ENCODE measurements around the gene DRAXIN.

Gene DRAXIN

DNA sequence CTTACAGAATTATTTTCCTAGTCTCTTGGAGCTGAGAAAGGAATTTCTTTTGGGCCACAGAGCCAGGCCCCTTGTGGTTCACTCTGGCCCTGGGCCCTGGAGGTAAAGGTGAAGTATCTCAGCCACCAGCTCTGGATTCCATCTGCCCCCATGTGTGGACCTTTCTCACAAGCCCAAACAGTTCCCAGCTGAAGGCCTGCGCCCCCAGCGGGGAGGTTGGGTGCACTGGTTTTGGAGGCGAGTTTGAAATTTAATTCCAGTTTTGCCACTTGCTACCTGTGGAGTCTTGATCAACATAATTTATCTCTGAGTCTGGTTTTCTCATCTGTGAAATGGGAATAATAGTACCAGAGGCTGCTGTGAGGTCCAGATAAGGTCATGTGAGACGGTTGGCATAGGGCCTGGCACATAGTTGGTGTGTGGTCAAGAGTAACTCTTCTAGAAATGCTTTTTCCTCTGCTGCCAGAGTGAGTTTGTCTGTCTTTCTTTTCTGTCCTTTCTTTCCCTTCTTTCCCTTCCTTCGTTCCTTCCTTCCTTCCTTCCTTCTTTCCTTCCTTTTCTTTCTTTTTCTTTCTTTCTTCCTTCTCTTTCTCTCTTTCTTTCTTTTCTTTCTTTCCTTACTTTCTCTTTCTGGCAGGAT lies 50.5 kb downstream of the DRAXIN start (continued):
- TF ChIP-seq ZNF585B (tag by site-specific recombination; IDR thresholded peaks at IDR 0.05): no peak
- peak; percentile 73 for TF ChIP-seq PRDM1 (tag by site-specific recombination; IDR thresholded peaks at IDR 0.05)
- TF ChIP-seq SCRT2 (tag by site-specific recombination; IDR thresholded peaks at IDR 0.05): 0 out of 2 replicates have a peak, but pooled peaks have one; percentile 9

DNA sequence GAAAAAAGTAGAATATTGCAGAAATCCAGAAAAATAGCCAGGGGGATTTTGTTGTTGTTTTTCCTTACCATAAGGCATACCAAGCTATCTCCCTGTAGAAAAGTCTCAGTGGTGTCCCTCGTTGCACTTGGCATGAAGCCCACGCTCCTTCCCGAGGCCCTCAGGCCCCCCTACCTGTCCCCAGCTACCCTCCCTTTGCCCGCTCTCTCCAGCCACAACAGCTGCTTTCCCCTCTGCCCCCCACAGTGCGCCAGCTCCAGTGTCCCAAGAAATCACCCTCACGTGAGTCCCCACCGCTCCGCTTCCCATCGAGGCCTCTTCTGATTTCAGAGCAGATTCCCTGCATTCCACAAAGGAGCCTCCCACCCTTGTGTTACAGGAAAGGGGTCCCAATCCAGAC lies 52.8 kb downstream of the DRAXIN start:
- H3K9me3 ChIP-seq (ENCODE audit: control insufficient read depth, insufficient read depth, low read depth, low read length): no peaks in the 10 kb centered on the region
- no peak for TF ChIP-seq KLF9 (tag by site-specific recombination; IDR thresholded peaks at IDR 0.05; ENCODE audit: low read depth)
- peak; percentile 56; the same call in 1 of the 2 replicates for TF ChIP-seq ZIC2 (tag by site-specific recombination; IDR thresholded peaks at IDR 0.05)
- TF ChIP-seq GLIS1 (tag by site-specific recombination; IDR thresholded peaks at IDR 0.05): 0 out of 2 replicates have a peak, but pooled peaks have one; percentile 10
- 0 out of 2 replicates have a peak, but pooled peaks have one; percentile 21 for TF ChIP-seq PRDM1 (tag by site-specific recombination; IDR thresholded peaks at IDR 0.05)
- ChIA-PET POLR2A (no interaction called here), CTCF (no interaction called here)
- H3K4me1 ChIP-seq (ENCODE audit: control insufficient read depth, insufficient read depth, low read length): no peaks in the 10 kb centered on the region
- peaks cover 0 to 24% of the 10 kb centered on the region in 2 experiments; a peak in 1 of 3 replicates for H3K36me3 ChIP-seq (ENCODE audit: control insufficient read depth in 2 of 2, insufficient read depth in 1 of 2, low read length in 2 of 2)
- no peak overlapping the region for H3K4me3 ChIP-seq (ENCODE audit: low read depth, low read length)
- no peak overlapping the region for H3K27ac ChIP-seq (ENCODE audit: extremely low read depth, low read depth, low read length)

DNA sequence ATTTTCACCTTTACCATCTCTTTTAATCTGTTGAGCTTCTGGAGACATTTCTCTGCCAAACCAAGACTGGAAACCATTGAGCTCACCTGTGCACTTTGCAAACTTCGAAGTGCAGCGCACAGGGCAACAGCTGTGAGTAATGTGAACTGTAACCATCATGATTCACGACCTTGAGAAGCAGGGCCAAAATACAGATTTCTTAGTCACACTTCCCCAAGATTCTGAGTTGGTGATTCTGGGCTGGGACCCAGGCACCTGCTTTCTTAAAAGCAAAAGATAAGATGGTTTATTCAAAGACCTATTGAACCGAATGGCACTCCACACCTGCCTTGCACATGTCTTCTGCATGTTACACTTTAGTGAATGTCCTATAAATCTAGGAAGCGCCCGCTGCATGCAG lies 54.6 kb downstream of the DRAXIN start:
- H3K36me3 ChIP-seq (ENCODE audit: control insufficient read depth in 2 of 2, insufficient read depth in 1 of 2, low read length in 2 of 2): peaks cover 0 to 42% of the 10 kb centered on the region in 2 experiments; a peak in 1 of 3 replicates
- POLR2A ChIA-PET: interaction anchor here (0.7 kb wide), 1 partner anchor 709 kb away, joined by 3 read pairs; no protein-coding TSS in a partner anchor
- H3K4me3 ChIP-seq (ENCODE audit: low read depth, low read length): no peak overlapping the region
- CTCF ChIA-PET: no interaction called here
- H3K27ac ChIP-seq (ENCODE audit: extremely low read depth, low read depth, low read length): no peak overlapping the region
- H3K9me3 ChIP-seq (ENCODE audit: control insufficient read depth, insufficient read depth, low read depth, low read length): no peaks in the 10 kb centered on the region
- no peaks in the 10 kb centered on the region for H3K4me1 ChIP-seq (ENCODE audit: control insufficient read depth, insufficient read depth, low read length)
- TF ChIP-seq ZFP3 (tag by site-specific recombination; IDR thresholded peaks at IDR 0.05; ENCODE audit: low read depth): no peak
- no peak for TF ChIP-seq ZNF174 (tag by site-specific recombination; IDR thresholded peaks at IDR 0.05)
- TF ChIP-seq ZNF621 (tag by site-specific recombination; IDR thresholded peaks at IDR 0.05): no peak
- no peak for TF ChIP-seq ZNF138 (tag by site-specific recombination; IDR thresholded peaks at IDR 0.05; ENCODE audit: borderline replicate concordance)
- TF ChIP-seq ZNF654 (tag by site-specific recombination; IDR thresholded peaks at IDR 0.05; ENCODE audit: low read depth): no peak
- TF ChIP-seq ZNF157 (tag by site-specific recombination; IDR thresholded peaks at IDR 0.05): no peak
- no peak for TF ChIP-seq ZNF248 (tag by site-specific recombination; IDR thresholded peaks at IDR 0.05)
- TF ChIP-seq, protein P1, sequence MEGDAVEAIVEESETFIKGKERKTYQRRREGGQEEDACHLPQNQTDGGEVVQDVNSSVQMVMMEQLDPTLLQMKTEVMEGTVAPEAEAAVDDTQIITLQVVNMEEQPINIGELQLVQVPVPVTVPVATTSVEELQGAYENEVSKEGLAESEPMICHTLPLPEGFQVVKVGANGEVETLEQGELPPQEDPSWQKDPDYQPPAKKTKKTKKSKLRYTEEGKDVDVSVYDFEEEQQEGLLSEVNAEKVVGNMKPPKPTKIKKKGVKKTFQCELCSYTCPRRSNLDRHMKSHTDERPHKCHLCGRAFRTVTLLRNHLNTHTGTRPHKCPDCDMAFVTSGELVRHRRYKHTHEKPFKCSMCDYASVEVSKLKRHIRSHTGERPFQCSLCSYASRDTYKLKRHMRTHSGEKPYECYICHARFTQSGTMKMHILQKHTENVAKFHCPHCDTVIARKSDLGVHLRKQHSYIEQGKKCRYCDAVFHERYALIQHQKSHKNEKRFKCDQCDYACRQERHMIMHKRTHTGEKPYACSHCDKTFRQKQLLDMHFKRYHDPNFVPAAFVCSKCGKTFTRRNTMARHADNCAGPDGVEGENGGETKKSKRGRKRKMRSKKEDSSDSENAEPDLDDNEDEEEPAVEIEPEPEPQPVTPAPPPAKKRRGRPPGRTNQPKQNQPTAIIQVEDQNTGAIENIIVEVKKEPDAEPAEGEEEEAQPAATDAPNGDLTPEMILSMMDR (tag by site-specific recombination; IDR thresholded peaks at IDR 0.05): no peak
- TF ChIP-seq ZNF394 (tag by site-specific recombination; IDR thresholded peaks at IDR 0.05; ENCODE audit: borderline replicate concordance): no peak
- TF ChIP-seq ZIC2 (tag by site-specific recombination; IDR thresholded peaks at IDR 0.05): no peak
- no peak for TF ChIP-seq ZNF501 (tag by site-specific recombination; IDR thresholded peaks at IDR 0.05)
- TF ChIP-seq ZBTB17 (tag by site-specific recombination; IDR thresholded peaks at IDR 0.05): no peak

DNA sequence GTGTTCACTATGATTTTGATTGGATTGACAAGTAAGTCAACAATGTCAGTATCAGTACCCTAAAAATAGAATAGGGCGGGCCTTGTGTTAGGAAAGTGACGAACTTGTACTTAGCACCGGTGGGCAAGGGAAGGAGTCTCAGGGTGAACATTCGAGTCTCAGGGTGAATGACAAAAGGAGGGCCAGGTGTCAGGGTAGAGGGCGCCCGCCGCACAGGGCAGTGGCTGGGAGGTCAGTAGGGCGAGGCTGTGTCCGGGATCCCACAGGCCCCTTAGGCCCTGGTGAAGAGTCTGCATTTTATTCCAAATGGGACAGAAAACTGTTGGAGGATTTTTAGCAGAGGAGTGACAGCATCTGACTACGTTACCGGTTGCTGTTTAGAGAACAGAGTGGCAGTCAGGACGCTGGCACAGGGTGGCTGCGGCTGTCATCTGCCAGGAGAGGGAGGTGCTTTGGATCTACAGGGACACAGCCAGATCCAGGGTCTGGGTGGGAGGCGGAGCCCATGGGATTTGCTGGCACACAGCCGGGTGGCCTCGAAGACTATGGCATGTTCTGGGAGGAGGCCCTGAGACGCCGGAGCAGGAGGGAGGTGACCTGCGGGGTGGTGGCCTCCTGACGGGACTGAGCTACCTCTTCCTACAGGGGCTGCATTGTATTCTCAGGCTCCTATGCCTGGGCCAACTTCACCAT lies 55.4 kb downstream of the DRAXIN start:
- ChIA-PET POLR2A (no interaction called here), CTCF (no interaction called here)
- no peak overlapping the region for H3K4me3 ChIP-seq (ENCODE audit: low read depth, low read length)
- H3K4me1 ChIP-seq (ENCODE audit: control insufficient read depth, insufficient read depth, low read length): no peaks in the 10 kb centered on the region
- H3K36me3 ChIP-seq (ENCODE audit: control insufficient read depth in 2 of 2, insufficient read depth in 1 of 2, low read length in 2 of 2): peaks cover 0 to 44% of the 10 kb centered on the region in 2 experiments; a peak in 1 of 3 replicates
- H3K9me3 ChIP-seq (ENCODE audit: control insufficient read depth, insufficient read depth, low read depth, low read length): no peaks in the 10 kb centered on the region
- no peak overlapping the region for H3K27ac ChIP-seq (ENCODE audit: extremely low read depth, low read depth, low read length)
- TF ChIP-seq ZNF548 (tag by site-specific recombination; IDR thresholded peaks at IDR 0.05): no peak
- no peak for TF ChIP-seq ZNF132 (tag by site-specific recombination; IDR thresholded peaks at IDR 0.05; ENCODE audit: borderline replicate concordance)
- TF ChIP-seq SETDB1 (IDR thresholded peaks at IDR 0.05; ENCODE audit: insufficient read length, low read length): no peak
- no peak for TF ChIP-seq HOXA7 (CRISPR knock-in tag; IDR thresholded peaks at IDR 0.05; ENCODE audit: borderline replicate concordance)
- TF ChIP-seq MEIS1 (CRISPR knock-in tag; IDR thresholded peaks at IDR 0.05; ENCODE audit: borderline replicate concordance): no peak
- TF ChIP-seq, protein P2, sequence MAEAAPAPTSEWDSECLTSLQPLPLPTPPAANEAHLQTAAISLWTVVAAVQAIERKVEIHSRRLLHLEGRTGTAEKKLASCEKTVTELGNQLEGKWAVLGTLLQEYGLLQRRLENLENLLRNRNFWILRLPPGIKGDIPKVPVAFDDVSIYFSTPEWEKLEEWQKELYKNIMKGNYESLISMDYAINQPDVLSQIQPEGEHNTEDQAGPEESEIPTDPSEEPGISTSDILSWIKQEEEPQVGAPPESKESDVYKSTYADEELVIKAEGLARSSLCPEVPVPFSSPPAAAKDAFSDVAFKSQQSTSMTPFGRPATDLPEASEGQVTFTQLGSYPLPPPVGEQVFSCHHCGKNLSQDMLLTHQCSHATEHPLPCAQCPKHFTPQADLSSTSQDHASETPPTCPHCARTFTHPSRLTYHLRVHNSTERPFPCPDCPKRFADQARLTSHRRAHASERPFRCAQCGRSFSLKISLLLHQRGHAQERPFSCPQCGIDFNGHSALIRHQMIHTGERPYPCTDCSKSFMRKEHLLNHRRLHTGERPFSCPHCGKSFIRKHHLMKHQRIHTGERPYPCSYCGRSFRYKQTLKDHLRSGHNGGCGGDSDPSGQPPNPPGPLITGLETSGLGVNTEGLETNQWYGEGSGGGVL (tag by site-specific recombination; IDR thresholded peaks at IDR 0.05): no peak
- TF ChIP-seq ZFHX2 (tag by site-specific recombination; conservative IDR thresholded peaks at IDR 0.05): no peak
- no peak for TF ChIP-seq SP3 (tag by site-specific recombination; IDR thresholded peaks at IDR 0.05)
- TF ChIP-seq ZNF266 (tag by site-specific recombination; IDR thresholded peaks at IDR 0.05; ENCODE audit: low read depth): no peak
- no peak for TF ChIP-seq ZNF184 (tag by site-specific recombination; IDR thresholded peaks at IDR 0.05)
- no peak for TF ChIP-seq ZNF623 (tag by site-specific recombination; IDR thresholded peaks at IDR 0.05)
- TF ChIP-seq SCRT2 (tag by site-specific recombination; IDR thresholded peaks at IDR 0.05): no peak

Data from HEK293 (cell line).